SU-DHL-6 (cell line): ENCODE measurements around the gene MORN3.
"Not testable (repeated sequence)": the region's sequence is repeated elsewhere in the genome, so short reads cannot be mapped to it uniquely, and the experiment has no call there.

ENCODE experiments used
- H2AFZ ChIP-seq: fragments of 200-600 bp; sonication (generic); 2 replicates; pipeline ENCODE4 v1.6.1; 2014; ENCODE audit warnings: low read depth, mild to moderate bottlenecking, moderate library complexity, mixed read lengths, antibody characterized with exemption, low read length; ENCODE audit not compliant: severe bottlenecking
- H3F3A ChIP-seq: fragments of 200-600 bp; shearing (Covaris generic); 2 replicates; pipeline ENCODE4 v1.6.0; 2016; ENCODE audit warnings: antibody characterized with exemption, mild to moderate bottlenecking; ENCODE audit not compliant: insufficient read depth
- H3K27ac ChIP-seq: fragments of 200-600 bp; sonication (generic); 2 replicates; pipeline ENCODE4 v1.5.1; 2016; ENCODE audit warnings: low read depth, mild to moderate bottlenecking, low read length, moderate library complexity, mixed read lengths
- H3K27me3 ChIP-seq: fragments of 200-600 bp; sonication (generic), shearing (Covaris generic); 2 replicates; pipeline ENCODE4 v1.6.0; 2014; ENCODE audit warnings: mild to moderate bottlenecking, low read length
- H3K36me3 ChIP-seq: fragments of 200-600 bp; sonication (generic); 2 replicates; pipeline ENCODE4 v1.6.1; 2014; ENCODE audit warnings: mild to moderate bottlenecking, low read length, mixed read lengths
- H3K4me2 ChIP-seq: fragments of 300-600, 200-600 bp; shearing (Covaris generic), sonication (generic); 2 replicates; pipeline ENCODE4 v1.6.0; 2014; ENCODE audit warnings: low read length, low read depth, mild to moderate bottlenecking; ENCODE audit not compliant: poor library complexity, severe bottlenecking
- H3K4me3 ChIP-seq: fragments of 200-600 bp; sonication (generic); 2 replicates; pipeline ENCODE4 v1.5.1; 2014; ENCODE audit warnings: antibody characterized with exemption, low read length, mild to moderate bottlenecking, mixed read lengths; ENCODE audit not compliant: insufficient read depth, poor library complexity, severe bottlenecking
- H3K79me2 ChIP-seq: fragments of 200-600 bp; sonication (generic); 2 replicates; pipeline ENCODE4 v1.6.1; 2014; ENCODE audit warnings: mild to moderate bottlenecking, low read length, moderate library complexity; ENCODE audit not compliant: insufficient read depth
- H3K9ac ChIP-seq: fragments of 200-600 bp; sonication (generic); 2 replicates; pipeline ENCODE4 v1.7.0; 2014; ENCODE audit warnings: mild to moderate bottlenecking, low read length
- H3K9me2 ChIP-seq: fragments of 200-600 bp; sonication (generic); replicated peaks from 2 replicates; pipeline ENCODE4 v1.6.1; 2014; ENCODE audit warnings: low read length; ENCODE audit not compliant: insufficient read depth
- H3K9me3 ChIP-seq: fragments of 200-600 bp; sonication (generic); 2 replicates; pipeline ENCODE4 v1.6.1; 2014; ENCODE audit warnings: low read length, mixed read lengths; ENCODE audit not compliant: insufficient read depth
- H4K20me1 ChIP-seq: fragments of 200-600 bp; sonication (generic); 2 replicates; pipeline ENCODE4 v1.6.1; 2014; ENCODE audit warnings: low read depth, mild to moderate bottlenecking, antibody characterized with exemption, low read length, moderate library complexity, mixed read lengths
- EZH2phosphoT487 ChIP-seq: fragments of 200-600 bp; sonication (generic), shearing (Covaris generic); conservative IDR thresholded peaks from 2 replicates; pipeline ENCODE4 v1.6.1; 2018; ENCODE audit warnings: mild to moderate bottlenecking, antibody characterized with exemption, low read length, moderate library complexity, mixed read lengths
- TF ChIP-seq, protein P1 (sequence below): fragments of 200-600 bp; sonication (generic); IDR thresholded peaks from one replicate; pipeline ENCODE4 v1.5.1; 2017; ENCODE audit warnings: antibody characterized with exemption, mild to moderate bottlenecking, low read length, moderate library complexity; ENCODE audit not compliant: insufficient read depth, poor library complexity, severe bottlenecking

MORN3 gene

DNA sequence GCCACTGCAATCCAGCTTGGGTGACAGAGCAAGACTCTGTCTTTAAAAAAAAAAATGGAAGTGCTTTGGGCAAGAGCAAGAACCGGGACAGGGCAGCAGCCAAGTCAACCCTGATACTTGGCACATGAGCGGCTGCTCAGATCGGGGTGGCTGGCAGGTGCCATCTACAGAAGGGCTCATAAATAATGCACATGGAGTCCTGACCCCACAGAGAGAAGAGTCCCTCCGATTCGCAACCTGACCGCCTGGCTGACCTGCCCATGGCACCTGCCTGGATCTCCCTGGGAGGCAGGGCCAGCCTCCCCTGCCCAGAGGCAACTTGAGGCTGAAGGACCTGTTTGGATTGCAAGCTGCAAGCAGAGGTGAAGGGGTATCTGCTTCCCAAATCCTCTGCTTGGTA is 33.5 kb upstream of the MORN3 start:
- no peaks in the 10 kb centered on the region for H3K36me3 ChIP-seq
- no peaks in the 10 kb centered on the region for H3K27me3 ChIP-seq
- no peak for TF ChIP-seq EZH2phosphoT487
- H3K4me2 ChIP-seq, result no peak overlapping the region
- H3K79me2 ChIP-seq, result no peaks in the 10 kb centered on the region
- H3F3A ChIP-seq, result no peaks in the 10 kb centered on the region
- no peak overlapping the region for H3K9ac ChIP-seq
- H3K9me3 ChIP-seq, result no peaks in the 10 kb centered on the region
- no peaks in the 10 kb centered on the region for H3K9me2 ChIP-seq
- H3K27ac ChIP-seq, result no peak overlapping the region
- H4K20me1 ChIP-seq, result no peaks in the 10 kb centered on the region
- no peak overlapping the region for H2AFZ ChIP-seq
- no peak overlapping the region for H3K4me3 ChIP-seq

DNA sequence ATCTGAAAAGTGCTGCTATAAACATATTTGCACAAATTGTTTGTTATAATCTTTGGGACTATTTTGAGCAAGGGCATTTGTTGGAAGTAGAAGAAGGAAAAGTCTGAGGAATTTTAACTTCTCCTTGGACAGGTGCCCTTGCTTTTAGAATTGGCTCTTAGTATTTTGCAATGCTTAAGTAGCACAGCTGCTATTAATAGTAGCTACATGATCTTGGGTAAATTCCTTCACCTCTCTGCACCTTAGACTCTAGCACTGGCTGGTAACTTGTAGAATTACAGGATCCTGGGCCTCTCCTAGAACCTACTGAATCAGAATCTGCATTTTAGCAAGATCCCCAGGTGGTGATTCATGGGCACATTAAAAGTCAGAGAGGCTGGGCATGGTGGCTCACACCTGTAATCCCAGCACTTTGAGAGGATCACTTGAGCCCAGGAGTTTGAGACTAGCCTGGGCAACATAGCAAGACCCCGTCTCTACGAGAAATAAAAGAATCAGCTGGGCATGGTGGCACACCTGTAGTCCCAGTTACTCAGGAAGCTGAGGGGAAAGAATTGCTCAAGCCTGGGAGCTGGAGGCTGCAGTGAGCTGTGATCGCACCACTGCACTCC is 32.3 kb upstream of the MORN3 start:
- Histone ChIP-seq H3K4me2 (no peak overlapping the region), H3K36me3 (no peaks in the 10 kb centered on the region), H3K79me2 (no peaks in the 10 kb centered on the region), H2AFZ (no peak overlapping the region), H4K20me1 (no peaks in the 10 kb centered on the region), H3K9ac (no peak overlapping the region), H3K4me3 (no peak overlapping the region), H3K27ac (no peak overlapping the region), H3K27me3 (no peaks in the 10 kb centered on the region), H3K9me3 (no peaks in the 10 kb centered on the region), H3K9me2 (no peaks in the 10 kb centered on the region), H3F3A (no peaks in the 10 kb centered on the region)
- no peak for TF ChIP-seq EZH2phosphoT487
- TF ChIP-seq, protein P1, sequence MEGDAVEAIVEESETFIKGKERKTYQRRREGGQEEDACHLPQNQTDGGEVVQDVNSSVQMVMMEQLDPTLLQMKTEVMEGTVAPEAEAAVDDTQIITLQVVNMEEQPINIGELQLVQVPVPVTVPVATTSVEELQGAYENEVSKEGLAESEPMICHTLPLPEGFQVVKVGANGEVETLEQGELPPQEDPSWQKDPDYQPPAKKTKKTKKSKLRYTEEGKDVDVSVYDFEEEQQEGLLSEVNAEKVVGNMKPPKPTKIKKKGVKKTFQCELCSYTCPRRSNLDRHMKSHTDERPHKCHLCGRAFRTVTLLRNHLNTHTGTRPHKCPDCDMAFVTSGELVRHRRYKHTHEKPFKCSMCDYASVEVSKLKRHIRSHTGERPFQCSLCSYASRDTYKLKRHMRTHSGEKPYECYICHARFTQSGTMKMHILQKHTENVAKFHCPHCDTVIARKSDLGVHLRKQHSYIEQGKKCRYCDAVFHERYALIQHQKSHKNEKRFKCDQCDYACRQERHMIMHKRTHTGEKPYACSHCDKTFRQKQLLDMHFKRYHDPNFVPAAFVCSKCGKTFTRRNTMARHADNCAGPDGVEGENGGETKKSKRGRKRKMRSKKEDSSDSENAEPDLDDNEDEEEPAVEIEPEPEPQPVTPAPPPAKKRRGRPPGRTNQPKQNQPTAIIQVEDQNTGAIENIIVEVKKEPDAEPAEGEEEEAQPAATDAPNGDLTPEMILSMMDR, result no peak

DNA sequence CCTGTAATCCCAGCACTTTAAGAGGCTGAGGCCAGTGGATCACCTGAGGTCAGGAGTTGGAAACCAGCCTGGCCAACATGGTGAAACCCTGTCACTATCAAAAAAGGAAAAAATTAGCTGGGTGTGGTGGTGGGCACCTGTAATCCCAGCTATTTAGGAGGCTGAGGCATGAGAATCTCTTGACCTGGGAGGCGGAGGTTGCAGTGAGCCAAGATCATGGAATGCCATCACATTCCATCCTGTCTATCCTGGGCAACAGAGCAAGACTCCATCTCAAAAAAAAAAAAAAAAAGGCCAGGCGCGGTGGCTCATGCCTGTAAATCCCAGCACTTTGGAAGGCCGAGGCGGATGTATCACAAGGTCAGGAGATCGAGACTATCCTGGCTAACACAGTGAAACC is 28.4 kb upstream of the MORN3 start:
- H2AFZ ChIP-seq, H3K9ac ChIP-seq, H3K36me3 ChIP-seq, H3F3A ChIP-seq, H3K4me2 ChIP-seq, H3K27me3 ChIP-seq, H3K9me2 ChIP-seq, H3K9me3 ChIP-seq, H4K20me1 ChIP-seq, H3K27ac ChIP-seq, H3K79me2 ChIP-seq, H3K4me3 ChIP-seq: not testable (repeated sequence)

GRCh38 chr12:121697093-121697698 is 27.7 kb upstream of the MORN3 start:
- Histone ChIP-seq H4K20me1 (no peaks in the 10 kb centered on the region), H3K36me3 (no peaks in the 10 kb centered on the region), H2AFZ (no peak overlapping the region), H3K27ac (no peak overlapping the region), H3K9ac (no peak overlapping the region), H3K4me2 (no peak overlapping the region), H3K27me3 (no peaks in the 10 kb centered on the region), H3F3A (no peaks in the 10 kb centered on the region; the same call in 1 of the 2 replicates), H3K4me3 (no peak overlapping the region), H3K9me2 (no peaks in the 10 kb centered on the region), H3K9me3 (no peaks in the 10 kb centered on the region), H3K79me2 (no peaks in the 10 kb centered on the region)
- TF ChIP-seq, protein P1, result peak; percentile 41
- TF ChIP-seq EZH2phosphoT487, result no peak
